Colonic mucosa (tissue), 4 donors: ENCODE measurements around the gene CTF1. TPM values are rescaled to one million over a fixed set of nuclear protein-coding genes. Genes with fewer than 3 reads are reported as not detected.
"Not testable (repeated sequence)": the region's sequence is repeated elsewhere in the genome, so short reads cannot be mapped to it uniquely, and the experiment has no call there.

ENCODE experiments used
- DNase-seq: peaks from one replicate; pipeline ENCODE4 v3.0.0-alpha.2; 2020
- H3K27ac ChIP-seq: fragments of 200-600 bp; one replicate; pipeline ENCODE4 v1.8.0; 2021
- H3K27me3 ChIP-seq: fragments of 200-600 bp; one replicate; pipeline ENCODE4 v1.8.0; 2021
- H3K36me3 ChIP-seq: fragments of 200-600 bp; one replicate; pipeline ENCODE4 v1.8.0; 2021
- H3K4me1 ChIP-seq: fragments of 200-600 bp; one replicate; pipeline ENCODE4 v1.8.0; 2021; ENCODE audit warnings: mild to moderate bottlenecking
- H3K4me3 ChIP-seq: fragments of 200-600 bp; one replicate; pipeline ENCODE4 v1.8.0; 2021
- H3K9ac ChIP-seq, 2 donors: one replicate each; pipeline ENCODE4 v1.7.0; 2013; ENCODE audit warnings: control low read depth in 2 of 2, low read depth in 2 of 2, low read length in 2 of 2
- H3K9me3 ChIP-seq: fragments of 200-600 bp; one replicate; pipeline ENCODE4 v1.8.0; 2021
- intact Hi-C: fragments of 100-400 bp; cut with DNase I; formaldehyde crosslinking; loops from one replicate; pipeline ENCODE4 v1.14.1; 2022
- total RNA-seq, 2 donors: library from RNA; stranded (reverse); fragmentation: NEBNext Ultra II Directional in 1 of 2; extraction: Animal tissue kit (Norgen Biotek cat#: 25700) in 1 of 2; gene quantifications; one replicate each; pipeline ENCODE4 v1.2.1, GENCODE V29; 2021
- TF ChIP-seq, protein P1 (sequence below): fragments of 200-600 bp; IDR thresholded peaks from one replicate; pipeline ENCODE4 v1.8.0; 2022; ENCODE audit warnings: antibody characterized with exemption, mild to moderate bottlenecking
- donor health status: healthy.
- donor health status: DM: no; HTN: no; CAD: no.
- donor health status: DM: no; HTN: no; CAD: no.

The CTF1 gene
- total RNA-seq, 2 donors from 2014 or later, result 0.72 to 1.6 TPM

GRCh38 chr16:30858829-30859423 is 37.5 kb upstream of the CTF1 start:
- Histone ChIP-seq H3K4me1 (no peaks in the 10 kb centered on the region), H3K4me3 (no peak overlapping the region), H3K36me3 (no peaks in the 10 kb centered on the region), H3K9me3 (no peaks in the 10 kb centered on the region), H3K9ac (no peak overlapping the region), H3K27ac (no peak overlapping the region), H3K27me3 (no peaks in the 10 kb centered on the region)
- TF ChIP-seq, protein P1, sequence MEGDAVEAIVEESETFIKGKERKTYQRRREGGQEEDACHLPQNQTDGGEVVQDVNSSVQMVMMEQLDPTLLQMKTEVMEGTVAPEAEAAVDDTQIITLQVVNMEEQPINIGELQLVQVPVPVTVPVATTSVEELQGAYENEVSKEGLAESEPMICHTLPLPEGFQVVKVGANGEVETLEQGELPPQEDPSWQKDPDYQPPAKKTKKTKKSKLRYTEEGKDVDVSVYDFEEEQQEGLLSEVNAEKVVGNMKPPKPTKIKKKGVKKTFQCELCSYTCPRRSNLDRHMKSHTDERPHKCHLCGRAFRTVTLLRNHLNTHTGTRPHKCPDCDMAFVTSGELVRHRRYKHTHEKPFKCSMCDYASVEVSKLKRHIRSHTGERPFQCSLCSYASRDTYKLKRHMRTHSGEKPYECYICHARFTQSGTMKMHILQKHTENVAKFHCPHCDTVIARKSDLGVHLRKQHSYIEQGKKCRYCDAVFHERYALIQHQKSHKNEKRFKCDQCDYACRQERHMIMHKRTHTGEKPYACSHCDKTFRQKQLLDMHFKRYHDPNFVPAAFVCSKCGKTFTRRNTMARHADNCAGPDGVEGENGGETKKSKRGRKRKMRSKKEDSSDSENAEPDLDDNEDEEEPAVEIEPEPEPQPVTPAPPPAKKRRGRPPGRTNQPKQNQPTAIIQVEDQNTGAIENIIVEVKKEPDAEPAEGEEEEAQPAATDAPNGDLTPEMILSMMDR, result no peak
- no peak for DNase-seq
- intact Hi-C loops, result no loop called here

- H3K27me3 ChIP-seq, H3K27ac ChIP-seq, H3K4me3 ChIP-seq, DNase-seq, H3K4me1 ChIP-seq, intact Hi-C loops, H3K9me3 ChIP-seq, H3K36me3 ChIP-seq, H3K9ac ChIP-seq: not testable (repeated sequence)
Measured at GRCh38 chr16:30860729-30861128, 35.7 kb upstream of the CTF1 start.

DNA sequence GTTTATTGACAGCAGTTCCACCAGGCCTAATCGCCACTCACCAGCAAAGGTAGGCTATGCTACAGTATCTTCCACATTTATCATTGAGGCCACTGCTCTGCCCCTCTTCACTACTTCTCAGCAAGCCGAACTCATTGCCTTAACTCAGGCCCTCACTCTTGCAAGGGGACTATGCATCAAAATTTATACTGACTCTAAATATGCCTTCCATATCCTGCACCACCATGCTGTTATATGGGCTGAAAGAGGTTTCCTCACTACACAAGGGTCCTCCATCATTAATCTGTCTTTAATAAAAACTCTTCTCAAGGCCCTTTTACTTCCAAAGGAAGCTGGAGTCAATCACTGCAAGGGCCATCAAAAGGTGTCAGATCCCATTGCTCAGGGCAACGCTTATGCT is 33.2 kb upstream of the CTF1 start:
- H3K27ac ChIP-seq, H3K27me3 ChIP-seq, H3K4me1 ChIP-seq, H3K4me3 ChIP-seq, H3K36me3 ChIP-seq, H3K9me3 ChIP-seq, DNase-seq, H3K9ac ChIP-seq, intact Hi-C loops: not testable (repeated sequence)

DNA sequence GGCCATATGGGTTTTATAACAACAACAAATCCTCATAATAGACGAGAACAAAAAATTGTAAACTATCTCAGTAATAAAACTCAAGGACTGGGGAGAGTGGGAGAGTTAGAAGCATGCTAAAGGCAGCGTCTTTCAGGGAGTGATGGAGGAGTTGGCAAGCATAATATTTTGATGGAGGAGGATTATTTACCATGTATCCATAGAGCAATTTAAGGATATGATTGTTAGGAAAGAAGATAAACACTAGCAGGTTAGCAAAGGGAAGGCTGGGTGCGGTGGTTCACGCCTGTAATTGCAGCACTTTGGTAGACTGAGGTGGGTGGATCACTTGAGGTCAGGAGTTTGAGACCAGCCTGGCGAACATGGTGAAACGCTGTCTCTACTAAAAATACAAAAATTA is 30.4 kb upstream of the CTF1 start:
- H3K27ac ChIP-seq, result no peak overlapping the region
- no peaks in the 10 kb centered on the region for H3K9me3 ChIP-seq
- H3K27me3 ChIP-seq, result no peaks in the 10 kb centered on the region
- no peak overlapping the region for H3K4me3 ChIP-seq
- DNase-seq, result no peak
- TF ChIP-seq, protein P1, result no peak
- H3K36me3 ChIP-seq, result no peaks in the 10 kb centered on the region
- H3K4me1 ChIP-seq, result no peaks in the 10 kb centered on the region
- no peak overlapping the region for H3K9ac ChIP-seq
- intact Hi-C loops, result no loop called here

DNA sequence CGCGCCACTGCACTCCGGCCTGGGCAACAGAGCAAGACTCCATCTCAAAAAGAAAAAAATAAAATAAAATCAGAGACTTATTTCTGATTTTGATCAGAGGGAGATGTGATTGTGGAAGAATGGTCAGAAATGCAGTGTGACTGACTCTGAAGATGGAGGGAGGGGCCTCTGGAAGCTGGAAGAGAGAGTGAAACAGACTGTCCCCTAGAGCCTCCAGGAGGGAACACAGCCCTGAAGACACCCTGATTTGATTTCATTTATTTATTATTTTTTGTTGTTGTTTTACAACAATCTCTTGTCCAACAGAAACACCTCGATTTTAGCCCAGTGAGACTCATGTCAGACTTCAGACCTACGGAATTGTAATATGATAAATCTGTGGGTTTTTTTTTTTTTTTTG is 28.7 kb upstream of the CTF1 start:
- Histone ChIP-seq H3K27me3 (no peaks in the 10 kb centered on the region), H3K4me1 (no peaks in the 10 kb centered on the region), H3K36me3 (no peaks in the 10 kb centered on the region), H3K27ac (no peak overlapping the region), H3K4me3 (no peak overlapping the region), H3K9me3 (no peaks in the 10 kb centered on the region), H3K9ac (no peak overlapping the region)
- TF ChIP-seq, protein P1, result no peak
- DNase-seq, result no peak
- intact Hi-C loops, result no loop called here

- no peak overlapping the region for H3K9ac ChIP-seq
- DNase-seq, result no peak
- H3K36me3 ChIP-seq, result no peaks in the 10 kb centered on the region
- H3K27ac ChIP-seq, result no peak overlapping the region
- TF ChIP-seq, protein P1, result no peak
- H3K4me3 ChIP-seq, result no peak overlapping the region
- H3K9me3 ChIP-seq, result no peaks in the 10 kb centered on the region
- H3K27me3 ChIP-seq, result no peaks in the 10 kb centered on the region
- H3K4me1 ChIP-seq, result no peaks in the 10 kb centered on the region
- intact Hi-C loops, result no loop called here
Measured at GRCh38 chr16:30870904-30871303, 25.5 kb upstream of the CTF1 start.
